ENCODE data around the gene LAMA2.

LAMA2 gene

DNA sequence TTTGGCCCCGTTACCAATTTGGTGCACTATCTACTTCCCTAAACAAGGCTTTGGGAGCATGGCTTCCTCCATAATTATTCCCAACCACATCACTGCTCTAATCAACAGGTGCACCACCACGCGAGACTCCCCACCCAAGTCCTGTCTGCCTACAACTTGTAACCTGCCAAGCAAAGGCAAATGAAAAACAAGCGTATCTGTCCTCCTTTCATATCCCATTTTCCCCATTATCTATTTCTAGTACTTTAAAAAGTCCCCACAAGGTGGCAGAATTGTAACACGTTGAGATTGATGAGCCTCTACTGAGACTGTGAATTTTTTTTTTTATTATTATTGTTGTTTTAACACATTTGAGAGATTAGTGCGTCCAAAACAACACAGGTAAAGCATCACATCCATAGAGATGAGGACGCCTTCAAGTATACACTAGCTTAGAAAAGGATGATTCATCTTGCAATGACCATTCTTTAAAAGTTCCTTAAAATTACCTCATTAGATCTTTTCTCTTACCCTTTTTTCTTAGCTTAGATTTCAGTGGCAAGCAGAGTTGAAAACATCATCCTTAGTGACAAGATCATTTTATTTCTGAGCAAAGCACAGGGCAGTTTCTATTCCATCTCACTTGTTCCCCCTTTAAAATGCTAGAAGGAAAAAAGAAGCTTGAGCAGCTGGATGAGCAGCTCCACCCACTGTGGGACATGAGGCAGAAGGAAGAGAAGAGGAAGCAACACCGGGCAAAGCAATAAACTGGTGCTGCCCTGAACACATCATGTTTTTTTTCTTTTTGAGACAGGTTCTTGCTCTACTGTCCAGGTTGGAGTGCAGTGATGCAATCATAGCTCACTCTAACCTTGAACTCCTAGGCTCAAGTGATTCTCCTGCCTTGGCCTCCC is 616.3 kb downstream of the LAMA2 start:
- no peak for DNase-seq

DNA sequence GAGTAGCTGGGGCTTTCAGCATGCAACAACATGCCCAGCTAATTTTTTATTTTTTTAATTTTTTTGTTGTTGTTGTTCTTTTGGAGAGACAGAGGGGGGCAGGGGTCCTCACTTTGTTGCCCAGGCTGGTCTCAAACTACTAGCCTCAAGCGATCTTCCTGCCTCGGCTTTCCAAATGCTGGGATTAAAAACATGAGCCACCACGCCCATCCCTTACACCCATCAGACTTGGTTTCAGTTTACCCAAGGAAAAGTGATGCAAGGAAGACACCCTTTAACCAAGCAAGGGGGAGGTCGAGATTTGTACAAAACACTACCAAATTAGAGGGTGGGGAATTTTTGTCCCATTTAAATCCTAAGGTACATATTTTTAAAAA is 616.9 kb downstream of the LAMA2 start:
- no peak for DNase-seq

DNA sequence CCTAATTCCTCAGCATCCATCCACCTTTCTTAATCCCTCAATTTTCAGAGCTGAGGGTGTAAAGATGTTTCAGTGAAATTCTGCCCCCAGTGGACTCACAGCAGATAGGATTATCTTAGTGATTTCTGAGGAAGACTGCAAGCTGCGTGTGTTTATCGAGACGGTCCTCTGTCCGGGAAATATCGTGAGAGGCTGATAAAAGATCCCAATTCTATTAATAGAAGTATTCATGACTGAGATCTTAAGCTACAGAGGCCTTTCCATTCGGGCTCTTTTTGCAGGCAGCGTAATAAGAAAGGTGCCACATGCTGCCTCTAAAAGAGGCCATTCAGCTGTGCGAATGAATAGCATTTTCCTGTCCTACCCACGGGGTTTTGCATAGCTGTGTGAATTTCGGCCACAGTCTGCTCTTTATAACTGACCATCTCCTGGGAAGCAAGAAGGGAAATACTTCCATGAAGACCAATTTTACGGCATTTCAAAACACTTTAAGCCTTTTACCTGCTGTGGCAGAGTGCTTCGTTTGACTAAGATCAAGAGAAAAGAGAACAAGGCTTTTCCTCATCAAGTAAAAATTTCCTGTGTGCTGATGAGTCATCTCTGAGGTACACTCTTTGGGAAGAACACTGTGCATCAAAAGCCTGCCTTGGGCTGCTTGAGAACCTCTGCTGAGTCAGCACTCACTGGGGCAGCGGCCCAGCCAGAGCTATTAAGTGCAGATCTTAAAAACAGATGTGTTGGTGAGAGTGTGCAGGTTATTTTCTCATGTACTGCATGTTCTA is 618.2 kb downstream of the LAMA2 start:
- DNase-seq: no peak

DNA sequence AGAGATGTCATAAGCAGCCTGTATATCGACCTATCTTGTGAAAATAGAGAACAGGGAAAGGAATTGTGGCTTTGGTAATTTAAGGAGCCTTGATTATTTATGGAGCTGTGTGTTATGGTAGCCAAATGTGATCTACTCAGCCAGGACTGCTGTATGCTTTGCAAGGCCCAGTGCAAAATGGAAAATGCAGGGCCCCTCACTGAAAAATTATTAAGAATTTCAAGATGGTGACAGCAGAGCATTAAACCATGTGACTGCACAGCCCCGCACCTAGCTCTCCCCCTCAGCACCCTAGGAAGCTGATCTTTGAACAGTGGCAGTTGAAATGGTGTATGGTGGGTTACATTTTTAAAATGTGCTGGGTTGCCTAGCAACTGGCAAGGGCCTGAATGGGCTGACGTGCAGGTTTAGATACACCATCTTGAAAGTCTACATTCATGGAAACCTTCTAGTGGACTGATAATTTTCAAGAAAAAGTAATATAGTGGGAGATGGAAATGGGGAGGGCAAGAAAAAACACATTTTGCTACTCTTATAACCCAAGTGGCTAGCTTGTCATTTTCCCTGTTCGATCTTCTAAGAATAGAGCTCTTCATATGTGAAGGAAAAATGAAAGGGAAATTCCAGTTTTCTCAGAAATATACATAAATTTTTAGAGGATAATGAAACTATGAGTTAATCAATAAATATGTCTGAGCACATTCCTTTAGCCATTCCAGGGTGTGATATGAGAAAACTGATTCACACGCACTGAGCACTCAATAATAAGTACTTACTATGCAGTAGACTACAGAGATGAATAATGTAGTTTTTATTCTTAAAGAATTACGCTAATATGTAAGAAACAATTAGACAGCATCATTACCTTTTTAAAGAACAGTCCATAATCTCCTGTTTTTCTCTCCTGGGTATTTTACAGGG is 619.1 kb downstream of the LAMA2 start:
- DNase-seq: no peak

DNA sequence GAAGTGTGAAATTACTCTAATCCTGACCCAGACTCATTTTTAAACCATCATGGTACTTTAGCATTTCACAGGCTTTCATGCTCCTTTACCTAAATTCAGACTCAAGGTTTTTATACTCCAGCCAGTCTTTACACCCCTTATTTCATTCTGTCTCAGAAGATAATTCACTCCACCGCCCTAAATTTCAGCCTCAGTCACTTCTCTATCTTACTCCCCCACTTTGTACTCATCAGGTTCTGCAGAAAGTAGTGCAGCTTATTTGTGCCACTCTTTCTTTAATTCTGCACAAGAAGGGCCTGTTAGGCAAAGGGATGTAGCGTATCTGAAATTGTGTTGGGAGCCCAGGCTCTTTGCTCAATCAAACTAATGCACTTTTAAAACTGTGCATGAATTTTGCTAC is 621.5 kb downstream of the LAMA2 start:
- no peak for DNase-seq

DNA sequence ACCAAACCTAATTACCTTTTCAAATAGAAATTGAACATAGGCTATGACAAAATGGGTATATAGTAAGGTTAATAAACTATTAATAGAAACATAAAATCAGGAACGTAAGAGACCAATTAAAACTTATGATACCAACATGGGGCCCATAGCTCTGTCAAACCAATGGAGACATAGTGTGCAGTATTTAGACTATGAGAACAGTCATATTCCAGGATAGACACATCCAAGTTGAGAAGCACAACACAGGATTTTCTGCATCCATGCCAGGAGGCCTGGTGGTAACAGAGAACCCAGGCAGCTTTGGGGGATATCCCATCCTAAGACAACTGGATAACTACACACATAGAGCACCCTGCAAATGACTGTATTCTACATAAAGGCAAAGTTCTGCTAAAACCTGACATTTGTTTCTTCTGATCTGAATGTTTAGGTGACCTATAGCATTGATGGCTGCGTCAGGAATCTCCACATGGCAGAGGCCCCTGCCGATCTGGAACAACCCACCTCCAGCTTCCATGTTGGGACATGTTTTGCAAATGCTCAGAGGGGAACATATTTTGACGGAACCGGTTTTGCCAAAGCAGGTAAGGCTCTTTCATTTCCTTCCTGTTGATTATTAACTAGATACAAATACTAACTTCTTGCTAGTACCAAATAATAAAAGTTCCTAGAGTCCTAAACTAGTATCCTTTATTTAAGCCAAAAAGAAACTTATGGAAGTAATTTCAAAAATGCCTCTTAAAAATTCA is 624.3 kb downstream of the LAMA2 start:
- no peak for DNase-seq

DNA sequence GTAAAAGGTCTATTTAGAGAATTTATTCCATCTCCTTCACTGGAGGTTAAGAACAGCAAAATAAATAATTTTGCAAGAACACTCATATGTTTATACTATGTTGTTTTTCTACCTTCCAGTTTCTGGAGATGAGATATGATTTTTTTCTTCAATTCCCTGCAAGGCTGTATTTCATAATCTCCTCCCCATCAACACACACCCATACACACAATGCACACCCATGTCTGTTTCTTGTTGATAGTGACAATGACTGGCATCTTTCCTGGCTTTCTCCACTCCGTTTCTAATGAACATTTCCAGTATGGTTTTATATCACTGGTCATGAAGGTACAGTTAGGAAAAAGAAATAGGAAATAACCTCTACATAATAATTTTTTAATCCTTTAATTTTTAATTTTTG is 624.9 kb downstream of the LAMA2 start:
- no peak for DNase-seq

DNA sequence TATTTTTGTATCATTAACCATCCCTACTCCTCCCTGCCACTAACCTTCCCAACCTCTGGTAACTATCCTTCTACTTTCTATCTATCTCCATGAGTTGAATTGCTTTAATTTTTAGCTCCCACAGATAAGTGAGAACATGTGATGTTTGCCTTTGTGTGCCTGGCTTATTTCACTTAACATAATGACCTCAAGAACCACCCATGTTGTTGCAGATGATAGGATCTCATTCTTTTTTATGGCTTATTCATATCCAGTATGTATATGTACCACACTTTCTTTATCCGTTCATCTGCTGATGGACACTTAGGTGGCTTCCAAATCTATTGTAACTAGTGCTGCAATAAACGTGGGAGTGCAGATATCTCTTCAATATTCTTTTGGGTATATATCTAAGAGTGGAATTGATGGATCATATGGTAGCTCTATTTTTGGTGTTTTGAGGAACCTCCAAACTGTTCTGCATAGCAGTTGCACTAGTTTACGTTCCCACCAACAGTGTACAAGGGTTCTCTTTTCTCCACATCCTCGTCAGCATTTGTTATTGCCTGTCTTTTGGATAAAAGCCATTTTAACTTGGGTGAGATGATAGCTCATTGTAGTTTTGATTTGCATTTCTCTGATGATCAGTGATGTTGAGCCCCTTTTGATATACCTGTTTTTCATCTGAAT is 625.7 kb downstream of the LAMA2 start:
- no peak for DNase-seq

DNA sequence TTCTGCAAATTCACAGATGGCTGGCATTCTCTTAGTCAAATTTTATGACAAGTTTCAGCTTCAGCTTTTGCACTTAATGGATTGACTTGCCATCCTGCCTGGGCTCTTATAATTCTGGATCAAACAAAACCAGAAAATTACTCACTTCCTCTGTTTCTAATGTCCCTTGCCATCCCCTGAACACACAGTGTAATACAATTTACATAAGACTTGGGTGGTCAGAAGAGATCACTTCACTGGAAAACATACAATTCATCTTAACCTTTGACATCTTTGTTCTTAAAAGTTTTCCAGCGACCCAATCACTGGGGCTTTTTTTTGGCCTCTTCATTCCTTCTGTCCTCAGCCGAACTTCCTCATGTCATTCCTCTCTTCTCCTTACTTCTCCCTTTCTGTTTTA is 628.0 kb downstream of the LAMA2 start:
- no peak for DNase-seq

DNA sequence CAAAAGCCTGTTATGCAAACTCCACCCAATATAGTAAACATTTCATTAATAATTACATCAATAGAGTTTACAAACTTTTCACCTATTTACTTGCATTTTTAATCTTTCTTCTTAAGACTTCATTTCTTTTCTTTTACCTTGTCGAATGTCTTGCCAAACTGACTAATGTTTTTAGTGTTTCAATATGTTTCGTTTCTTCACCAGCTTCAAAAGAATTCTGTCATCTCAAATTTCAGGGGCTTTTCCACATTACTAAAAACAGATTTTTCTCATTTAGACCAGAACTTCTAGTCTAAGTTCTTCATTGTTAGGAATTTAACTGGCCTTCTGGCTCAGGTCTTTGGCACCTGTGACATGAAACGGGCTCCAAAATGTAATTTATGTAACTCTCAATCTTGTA is 630.5 kb downstream of the LAMA2 start:
- DNase-seq: no peak

DNA sequence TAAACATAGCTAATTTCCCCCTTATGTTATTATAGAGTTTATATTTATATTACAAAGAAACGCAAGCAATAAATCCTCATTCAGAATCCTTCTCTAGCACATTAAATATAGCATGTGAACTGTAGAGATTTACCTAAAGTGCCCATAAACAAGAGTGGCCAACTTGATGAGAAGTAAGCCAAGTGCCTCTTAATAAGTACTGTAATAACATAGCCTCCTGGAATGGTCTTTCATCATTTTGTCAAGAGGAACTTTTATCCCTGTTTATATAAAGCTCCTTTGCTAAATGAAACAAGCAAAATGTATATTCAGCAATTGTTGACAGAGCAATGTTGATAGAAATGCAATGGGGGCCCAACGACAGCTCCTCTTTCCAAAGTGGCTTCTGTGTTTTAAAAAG is 632.1 kb downstream of the LAMA2 start:
- DNase-seq: no peak

DNA sequence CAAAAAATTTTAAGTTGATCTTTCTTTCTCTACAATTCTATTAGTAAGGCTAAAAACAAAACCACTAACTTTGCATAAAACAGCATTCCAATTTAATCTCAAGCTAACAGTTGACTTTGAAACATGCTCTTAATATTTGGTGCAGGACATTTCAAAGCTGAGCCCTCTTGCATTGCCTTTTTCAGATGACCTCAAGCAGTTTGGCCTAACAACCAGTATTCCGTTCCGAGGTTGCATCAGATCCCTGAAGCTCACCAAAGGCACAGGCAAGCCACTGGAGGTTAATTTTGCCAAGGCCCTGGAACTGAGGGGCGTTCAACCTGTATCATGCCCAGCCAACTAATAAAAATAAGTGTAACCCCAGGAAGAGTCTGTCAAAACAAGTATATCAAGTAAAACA is 633.1 kb downstream of the LAMA2 start:
- DNase-seq: no peak

DNA sequence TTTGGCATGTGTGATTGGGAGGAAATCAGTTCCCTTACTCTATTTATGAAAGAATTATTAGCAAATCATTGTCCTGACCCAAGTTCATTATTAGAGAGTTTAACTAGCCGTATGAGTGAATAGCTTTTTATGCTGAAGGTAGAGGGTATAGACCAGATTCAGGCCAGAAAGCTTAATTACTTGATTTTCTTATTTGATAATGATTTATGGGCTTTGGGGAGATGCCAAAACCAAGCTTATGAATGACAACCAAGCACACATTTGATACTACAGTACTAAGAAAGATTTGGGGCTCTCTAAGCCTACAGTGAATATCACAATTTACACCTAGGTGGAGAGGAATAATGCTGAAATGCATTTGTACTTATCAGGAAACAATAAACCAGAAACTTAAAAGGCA is 633.8 kb downstream of the LAMA2 start:
- no peak for DNase-seq

DNA sequence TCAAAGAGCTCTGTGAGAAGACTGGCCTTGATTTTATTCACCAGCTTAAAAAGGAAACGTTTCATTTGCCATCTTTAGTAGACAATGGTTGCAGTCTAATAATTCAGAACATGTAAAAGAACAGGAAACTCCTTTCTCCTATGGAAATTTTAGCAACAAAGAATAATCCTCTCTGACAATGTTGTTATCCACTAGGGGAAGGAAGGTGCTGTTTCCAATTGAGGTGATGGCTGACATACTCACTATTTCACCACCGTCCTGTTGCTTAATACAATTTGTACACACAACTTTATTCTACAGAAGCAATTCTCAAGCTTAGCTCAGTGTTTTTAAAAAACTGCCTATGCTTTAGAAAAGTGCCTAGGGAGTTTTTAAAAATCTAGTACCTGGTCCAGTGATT is 634.4 kb downstream of the LAMA2 start:
- DNase-seq: no peak

DNA sequence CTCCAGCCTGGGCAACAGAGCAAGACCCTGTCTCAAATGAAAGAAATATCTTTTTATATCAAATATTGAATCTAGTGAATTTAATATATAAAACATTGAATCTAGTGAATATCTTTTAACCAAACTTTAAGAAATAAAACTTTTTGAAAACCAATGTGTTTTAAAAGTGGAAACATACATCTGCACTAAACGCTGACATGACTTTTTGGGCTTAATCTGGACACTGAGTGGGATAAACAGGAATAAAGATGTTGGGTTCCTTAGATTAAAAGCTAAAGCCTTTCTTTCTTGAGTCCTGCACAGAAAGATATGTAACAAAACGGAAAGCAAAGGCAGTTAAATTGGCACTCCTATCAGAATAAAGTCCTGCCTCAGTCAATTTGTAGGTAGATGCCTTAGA is 636.8 kb downstream of the LAMA2 start:
- DNase-seq: no peak

DNA sequence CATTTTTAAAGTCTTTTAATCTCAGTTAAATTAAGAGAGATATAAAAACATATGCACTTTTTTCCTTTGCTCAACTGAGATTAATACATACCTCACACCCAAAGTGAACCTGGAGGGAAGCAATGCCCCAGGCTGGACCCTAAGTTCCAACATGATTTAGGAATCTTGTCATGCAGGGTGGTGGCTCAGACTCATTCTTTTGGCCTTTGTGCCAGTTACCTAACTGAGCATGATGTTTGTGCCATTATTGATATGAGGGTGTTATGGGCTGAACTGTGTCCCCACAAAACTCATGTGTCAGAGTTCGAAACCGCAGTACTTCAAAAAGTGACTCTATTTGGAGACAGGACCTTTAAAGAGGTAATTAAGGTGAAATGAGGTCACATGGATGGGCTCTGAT is 639.0 kb downstream of the LAMA2 start:
- DNase-seq: no peak

DNA sequence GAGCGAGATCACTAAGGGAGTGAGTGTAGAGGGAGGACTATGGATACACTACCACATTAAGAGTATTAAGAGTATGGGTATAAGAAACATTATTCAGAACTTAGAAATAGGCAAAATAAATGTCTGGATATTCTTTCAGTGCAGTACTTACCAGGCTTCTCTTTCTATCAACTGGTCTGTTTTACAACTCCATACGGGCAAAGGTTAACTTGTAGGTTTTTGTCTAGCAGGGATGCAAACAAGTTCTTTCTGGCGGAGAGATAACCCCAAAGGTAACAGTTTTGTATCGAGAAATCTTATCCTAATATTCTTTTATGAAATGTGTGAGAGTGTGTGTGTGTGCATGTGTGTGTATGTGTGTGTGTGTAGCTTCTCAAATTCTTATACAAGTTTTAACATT is 640.9 kb downstream of the LAMA2 start:
- DNase-seq: no peak

DNA sequence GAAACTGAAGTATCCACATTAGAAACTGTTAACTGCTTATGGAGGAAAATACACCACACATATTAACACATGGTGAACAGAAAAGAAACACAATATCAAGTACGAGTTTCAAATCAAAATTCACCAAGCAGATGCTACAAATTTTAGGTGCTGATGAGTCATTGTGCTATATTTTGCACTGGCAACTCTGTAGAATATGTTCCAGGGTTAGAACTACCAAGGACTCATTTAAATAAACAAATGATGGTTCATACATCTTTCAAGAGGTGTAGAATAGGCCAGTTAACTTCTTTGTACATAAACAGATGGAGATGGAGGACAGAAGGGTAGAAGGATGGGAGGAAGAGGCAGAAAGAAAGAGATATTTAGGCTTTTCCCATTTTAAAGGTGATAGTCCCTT is 642.1 kb downstream of the LAMA2 start:
- DNase-seq: no peak

DNA sequence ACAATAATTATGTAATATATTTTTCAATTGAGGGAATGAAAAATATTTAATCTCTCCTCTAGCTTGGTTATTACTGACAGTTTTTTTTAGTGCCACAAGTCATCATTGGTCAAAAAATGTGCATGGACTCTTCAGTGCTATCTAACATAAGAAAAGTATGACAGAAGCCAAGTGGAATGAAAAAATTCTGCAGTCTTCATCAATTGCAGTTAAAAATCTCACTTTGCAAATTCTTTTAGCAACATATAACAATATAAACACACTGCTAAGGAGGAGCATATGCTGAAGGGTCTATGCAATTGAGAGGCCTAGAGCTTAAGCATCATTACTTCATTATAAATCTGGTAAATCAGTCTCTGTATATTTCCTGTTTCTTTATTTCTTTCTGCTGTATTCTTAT is 652.0 kb downstream of the LAMA2 start:
- no peak for DNase-seq

DNA sequence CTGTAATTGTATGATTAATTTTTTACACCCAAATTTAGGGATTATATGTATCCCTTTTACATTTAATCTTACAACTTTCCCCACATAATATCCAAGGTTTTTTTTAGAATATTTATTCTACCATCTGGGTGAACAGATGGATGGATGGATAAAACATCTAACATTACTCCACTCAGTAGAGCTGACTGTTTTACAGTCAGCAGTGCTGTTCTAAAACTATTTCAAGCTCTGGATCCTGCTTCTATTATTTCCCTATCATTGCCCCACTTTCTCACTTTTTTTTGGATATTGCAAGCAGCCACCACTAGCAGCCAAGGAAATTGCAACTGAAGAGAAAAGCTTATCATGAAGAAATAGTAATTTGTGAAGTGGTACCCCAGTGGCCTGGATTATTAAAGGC is 653.3 kb downstream of the LAMA2 start:
- no peak for DNase-seq

DNA sequence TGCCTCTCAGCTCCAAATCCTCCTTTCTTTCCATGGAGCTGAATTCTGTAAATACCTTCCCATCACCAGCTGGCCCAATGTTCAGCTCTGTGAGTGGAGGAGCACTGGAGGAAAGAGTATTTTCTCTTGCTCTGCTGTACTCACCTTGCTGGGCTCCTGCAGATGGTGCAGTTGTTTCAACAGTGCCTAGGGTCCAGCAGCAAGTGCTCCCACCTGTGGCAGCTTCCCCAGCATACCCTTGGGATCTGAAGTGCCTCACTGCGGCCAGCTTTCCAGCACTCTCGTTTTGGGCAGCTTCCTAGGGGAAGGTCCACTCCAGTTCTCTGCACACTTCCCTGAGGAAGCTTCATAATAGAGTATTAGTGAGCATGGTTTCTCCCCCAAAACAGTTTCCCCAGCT is 656.1 kb downstream of the LAMA2 start:
- no peak for DNase-seq

DNA sequence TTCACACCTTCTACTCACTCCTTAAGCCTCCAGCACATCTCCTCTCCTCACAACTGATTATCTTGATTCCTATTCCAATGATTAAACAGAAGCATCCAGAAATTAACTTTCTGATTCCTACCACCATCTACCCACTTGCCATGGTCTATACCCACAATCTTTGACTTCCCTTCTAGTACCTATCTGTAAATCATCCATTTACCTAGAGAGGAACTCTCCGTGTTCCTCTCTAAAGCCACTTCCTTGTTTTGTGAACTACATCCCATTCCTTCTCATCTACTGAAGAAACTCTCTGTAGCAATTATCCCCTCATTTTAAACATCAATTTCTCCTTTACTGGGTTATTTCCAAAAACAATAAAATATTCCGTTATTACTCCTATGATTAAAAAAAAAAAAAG is 659.8 kb downstream of the LAMA2 start:
- DNase-seq: no peak
